ENCODE data around the gene PRR5L.

- TF ChIP-seq CTCF (conservative IDR thresholded peaks at IDR 0.05 in 1 of 2, IDR thresholded peaks at IDR 0.05 in 1 of 2; ENCODE audit: extremely low read depth in 1 of 2, insufficient read depth in 1 of 2, low read depth in 1 of 2, low read length in 2 of 2), result no peak
- no peak for TF ChIP-seq EZH2 (IDR thresholded peaks at IDR 0.05; ENCODE audit: borderline replicate concordance, low read length)
Observed at GRCh38 chr11:36421546-36422155, 125.6 kb downstream of the PRR5L start.

Data from mammary epithelial cell (primary cell).